ENCODE results near the gene OR51B4. TPM values are rescaled to one million over a fixed set of nuclear protein-coding genes. Genes with fewer than 3 reads are reported as not detected.
"Not testable (repeated sequence)": the region's sequence is repeated elsewhere in the genome, so short reads cannot be mapped to it uniquely, and the experiment has no call there.

OR51B4 gene
- total RNA-seq, 3 donors from 2014 or later, result 0.48 TPM; not detected in 2

DNA sequence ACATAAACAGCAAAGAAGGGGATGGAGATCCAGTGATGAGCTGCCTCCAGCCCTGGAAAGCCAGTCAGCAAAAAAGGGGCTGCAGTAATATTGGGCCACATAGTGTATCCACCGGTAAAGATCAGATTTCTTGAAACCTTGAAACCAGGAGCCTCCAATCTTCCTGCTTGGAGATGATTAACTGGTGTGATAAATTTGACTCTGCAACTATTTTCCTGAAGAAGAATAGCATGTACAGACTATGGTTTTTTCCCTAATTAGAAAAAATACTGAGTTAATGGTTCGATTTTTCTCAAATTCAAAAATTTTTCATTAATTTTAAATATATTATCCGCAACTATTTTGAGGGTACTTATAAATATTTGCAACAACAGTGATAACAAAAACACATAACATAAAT lies 22.5 kb upstream of the OR51B4 start, which contains the start of gene OR51B2:
Gene OR51B2 (minus strand): TSS at position 101 of the 400 bp plus-strand sequence. CDS start 0 bp downstream, at position 101.
- TF ChIP-seq, protein P1, sequence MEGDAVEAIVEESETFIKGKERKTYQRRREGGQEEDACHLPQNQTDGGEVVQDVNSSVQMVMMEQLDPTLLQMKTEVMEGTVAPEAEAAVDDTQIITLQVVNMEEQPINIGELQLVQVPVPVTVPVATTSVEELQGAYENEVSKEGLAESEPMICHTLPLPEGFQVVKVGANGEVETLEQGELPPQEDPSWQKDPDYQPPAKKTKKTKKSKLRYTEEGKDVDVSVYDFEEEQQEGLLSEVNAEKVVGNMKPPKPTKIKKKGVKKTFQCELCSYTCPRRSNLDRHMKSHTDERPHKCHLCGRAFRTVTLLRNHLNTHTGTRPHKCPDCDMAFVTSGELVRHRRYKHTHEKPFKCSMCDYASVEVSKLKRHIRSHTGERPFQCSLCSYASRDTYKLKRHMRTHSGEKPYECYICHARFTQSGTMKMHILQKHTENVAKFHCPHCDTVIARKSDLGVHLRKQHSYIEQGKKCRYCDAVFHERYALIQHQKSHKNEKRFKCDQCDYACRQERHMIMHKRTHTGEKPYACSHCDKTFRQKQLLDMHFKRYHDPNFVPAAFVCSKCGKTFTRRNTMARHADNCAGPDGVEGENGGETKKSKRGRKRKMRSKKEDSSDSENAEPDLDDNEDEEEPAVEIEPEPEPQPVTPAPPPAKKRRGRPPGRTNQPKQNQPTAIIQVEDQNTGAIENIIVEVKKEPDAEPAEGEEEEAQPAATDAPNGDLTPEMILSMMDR (IDR thresholded peaks at IDR 0.05), result no peak

GRCh38 chr11:5317292-5317691 lies 15.5 kb upstream of the OR51B4 start:
- TF ChIP-seq, protein P1 (IDR thresholded peaks at IDR 0.05), result no peak
- TF ChIP-seq POLR2AphosphoS5 (IDR thresholded peaks at IDR 0.05), result no peak
- TF ChIP-seq POLR2A (IDR thresholded peaks at IDR 0.05), result no peak
- Histone ChIP-seq H3K4me1 (no peaks in the 10 kb centered on the region), H3K27me3 (no peaks in the 10 kb centered on the region), H3K36me3 (no peaks in the 10 kb centered on the region), H3K27ac (no peak overlapping the region), H3K9me3 (no peaks in the 10 kb centered on the region), H3K4me3 (no peak overlapping the region)
- no peak for DNase-seq (ENCODE audit: low spot score in 2 of 2)
- intact Hi-C loops (cut with DNase I; ENCODE audit: low total_unique reads), result no loop called here

More for the DNA sequence above, 22.5 kb upstream of the OR51B4 start, which contains the start of gene OR51B2:
- Histone ChIP-seq H3K9me3 (no peaks in the 10 kb centered on the region), H3K27ac (no peak within 1 kb of the TSS), H3K4me1 (no peaks in the 10 kb centered on the region), H3K27me3 (no peaks in the 10 kb centered on the region), H3K4me3 (no peak within 1 kb of the TSS), H3K36me3 (no peaks in the 10 kb centered on the region)
- no peak for DNase-seq (ENCODE audit: low spot score in 2 of 2)
- intact Hi-C loops (cut with DNase I; ENCODE audit: low total_unique reads), result no loop called here

GRCh38 chr11:5313326-5314023 lies 11.7 kb upstream of the OR51B4 start:
- H3K4me3 ChIP-seq; intact Hi-C loops (cut with DNase I; ENCODE audit: low total_unique reads); H3K9me3 ChIP-seq; DNase-seq (ENCODE audit: low spot score in 2 of 2); H3K36me3 ChIP-seq; H3K4me1 ChIP-seq; H3K27me3 ChIP-seq; H3K27ac ChIP-seq: not testable (repeated sequence)

DNA sequence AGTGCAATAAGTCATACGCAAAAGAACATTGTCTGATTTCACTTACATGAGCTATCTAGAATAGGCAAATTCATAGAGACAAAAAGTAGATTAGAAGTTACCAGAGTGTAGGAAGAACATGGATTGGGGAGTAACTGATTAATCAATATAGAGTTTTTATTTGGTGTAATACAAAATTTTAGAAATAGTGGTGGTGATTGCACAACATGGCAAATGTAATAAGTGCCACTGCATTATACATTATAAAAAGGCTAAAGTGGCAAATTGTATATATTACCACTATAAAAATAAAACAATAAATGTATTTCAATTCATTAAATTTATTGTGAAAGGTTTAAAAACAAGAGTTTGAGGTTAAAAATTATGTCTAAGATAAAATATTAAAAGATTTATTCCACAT lies 8.7 kb upstream of the OR51B4 start:
- Histone ChIP-seq H3K27me3 (no peaks in the 10 kb centered on the region), H3K27ac (no peak overlapping the region), H3K36me3 (no peaks in the 10 kb centered on the region), H3K4me3 (no peak overlapping the region), H3K9me3 (no peaks in the 10 kb centered on the region), H3K4me1 (no peaks in the 10 kb centered on the region)
- no peak for TF ChIP-seq POLR2A (IDR thresholded peaks at IDR 0.05)
- no peak for TF ChIP-seq POLR2AphosphoS5 (IDR thresholded peaks at IDR 0.05)
- TF ChIP-seq, protein P1 (IDR thresholded peaks at IDR 0.05), result no peak
- intact Hi-C loops (cut with DNase I; ENCODE audit: low total_unique reads), result no loop called here
- DNase-seq (ENCODE audit: low spot score in 2 of 2), result no peak

DNA sequence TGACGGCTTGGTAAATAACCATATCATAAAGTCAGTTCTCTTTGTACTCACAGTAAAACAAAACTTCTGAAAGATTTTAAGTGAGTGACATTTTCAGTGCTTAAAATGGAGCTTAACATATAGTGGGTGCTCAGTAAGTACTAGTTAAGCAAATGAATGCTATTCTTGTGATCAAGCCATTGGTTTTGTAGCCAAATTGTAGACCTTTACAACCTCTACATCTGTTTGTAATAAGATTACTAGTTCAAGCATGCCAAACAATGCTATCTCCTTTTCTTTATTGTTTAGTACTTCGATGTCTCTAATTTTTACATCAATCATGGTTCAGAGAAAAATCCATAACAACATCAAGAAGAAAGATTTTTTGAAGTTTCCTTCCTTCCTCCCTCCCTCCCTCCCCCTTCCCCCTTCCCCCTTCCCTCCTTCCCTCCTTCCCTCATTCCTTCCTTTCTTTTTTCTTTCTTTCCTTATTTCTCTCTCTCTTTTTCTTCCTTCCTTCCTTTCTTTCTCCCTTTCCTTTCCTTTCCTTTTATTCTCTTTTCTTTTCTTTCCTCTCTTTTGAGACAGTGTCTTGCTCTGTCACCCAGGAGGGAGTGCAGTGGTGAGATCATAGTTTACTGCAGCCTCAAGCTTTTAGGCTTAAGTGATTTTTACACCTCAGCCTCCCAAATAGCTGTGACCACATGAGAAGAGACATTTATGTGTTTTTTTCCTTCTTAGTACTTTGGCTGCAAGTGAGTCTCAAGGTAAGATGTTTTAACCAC lies 5.7 kb upstream of the OR51B4 start:
- no peaks in the 10 kb centered on the region for H3K27me3 ChIP-seq
- H3K36me3 ChIP-seq, result no peaks in the 10 kb centered on the region
- no peak for DNase-seq (ENCODE audit: low spot score in 2 of 2)
- intact Hi-C loops (cut with DNase I; ENCODE audit: low total_unique reads), result no loop called here
- no peaks in the 10 kb centered on the region for H3K4me1 ChIP-seq
- no peaks in the 10 kb centered on the region for H3K9me3 ChIP-seq
- H3K4me3 ChIP-seq, result no peak overlapping the region
- H3K27ac ChIP-seq, result no peak overlapping the region
- no peak for TF ChIP-seq POLR2A (IDR thresholded peaks at IDR 0.05)
- no peak for TF ChIP-seq POLR2AphosphoS5 (IDR thresholded peaks at IDR 0.05)
- TF ChIP-seq, protein P1 (IDR thresholded peaks at IDR 0.05), result no peak

Data from breast epithelium (tissue), 4 donors.